Endothelial cell of umbilical vein (primary cell): ENCODE measurements around the gene SLCO3A1. TPM values are rescaled to one million over a fixed set of nuclear protein-coding genes. Genes with fewer than 3 reads are reported as not detected.

ENCODE experiments used
- BruUV-seq: library from RNA; stranded (reverse); fragments of 400-500 nt; replicated peaks from 2 replicates; lab custom pipeline; 2021; lab: Mats Ljungman, UMichigan
- CTCF ChIA-PET: fragments of 300-600, 350-600 bp; sonication (Branson Sonifier 250); formaldehyde crosslinking; loops from one replicate; lab custom pipeline; 2021; ENCODE audit warnings: antibody characterized with exemption, inconsistent platforms; lab: Charles Lee
- POLR2A ChIA-PET: fragments of 300-600, 350-600 bp; sonication (Branson Sonifier 250); formaldehyde crosslinking; loops from one replicate; lab custom pipeline; 2021; ENCODE audit warnings: antibody characterized with exemption, inconsistent platforms; lab: Charles Lee
- DNase-seq: peaks from one replicate; pipeline ENCODE4 v3.0.0-alpha.2; 2011; ENCODE audit warnings: low read depth, low spot score
- FAIRE-seq: peaks from 2 replicates; lab custom pipeline; 2011; peaks lifted over from hg19 to GRCh38; lab: Jason Lieb, UNC
- H2AFZ ChIP-seq: 2 replicates; pipeline ENCODE4 v1.6.0; 2012; ENCODE audit warnings: low read depth, low read length, control low read depth, inconsistent platforms
- H3K27ac ChIP-seq: 2 replicates; pipeline ENCODE4 v1.5.1; 2011; ENCODE audit warnings: low read depth, mild to moderate bottlenecking, control low read depth, low read length, moderate library complexity; ENCODE audit not compliant: insufficient read depth
- H3K27me3 ChIP-seq, 2 experiments: 2 replicates each; pipeline versions ENCODE4 v1.6.0 to v1.6.1; 2011; ENCODE audit warnings: low read length in 2 of 2, mixed read lengths in 1 of 2; ENCODE audit not compliant: control insufficient read depth in 2 of 2, insufficient read depth in 2 of 2
- H3K36me3 ChIP-seq, 2 experiments: 2 replicates in 1 of 2; 3 replicates in 1 of 2; pipeline ENCODE4 v1.5.1; 2011; ENCODE audit warnings: low read length in 2 of 2, mild to moderate bottlenecking in 1 of 2, moderate library complexity in 1 of 2; ENCODE audit not compliant: control insufficient read depth in 2 of 2, insufficient read depth in 2 of 2; ENCODE audit errors: extremely low read depth in 1 of 2
- H3K4me1 ChIP-seq: 3 replicates; pipeline ENCODE4 v1.5.1; 2011; ENCODE audit warnings: mild to moderate bottlenecking, low read length; ENCODE audit not compliant: control insufficient read depth, insufficient read depth; ENCODE audit errors: extremely low read depth
- H3K4me2 ChIP-seq: 2 replicates; pipeline ENCODE4 v1.6.1; 2011; ENCODE audit warnings: low read length, control low read depth, mixed read lengths; ENCODE audit not compliant: insufficient read depth
- H3K4me3 ChIP-seq, 3 experiments: fragments of 200-600 bp in 1 of 3; sonication (generic), shearing (Covaris generic) in 1 of 3; replicated peaks in 1 of 3; 2 replicates each; pipeline ENCODE4 v1.5.1; 2011 to 2016; ENCODE audit warnings: control low read depth in 3 of 3, low read length in 3 of 3, mild to moderate bottlenecking in 2 of 3, inconsistent platforms in 1 of 3, low read depth in 1 of 3, moderate library complexity in 1 of 3; ENCODE audit not compliant: insufficient read depth in 1 of 3
- H3K79me2 ChIP-seq: 2 replicates; pipeline ENCODE4 v1.6.0; 2012; ENCODE audit warnings: low read length, inconsistent platforms; ENCODE audit not compliant: control insufficient read depth, insufficient read depth
- H3K9ac ChIP-seq: replicated peaks from 2 replicates; pipeline ENCODE3; 2011; ENCODE audit warnings: low read length, control low read depth; ENCODE audit not compliant: insufficient read depth; ENCODE audit errors: extremely low read depth
- H3K9me1 ChIP-seq: replicated peaks from 3 replicates; pipeline ENCODE4 v1.6.0; 2011; ENCODE audit warnings: mild to moderate bottlenecking, low read length; ENCODE audit not compliant: control insufficient read depth, insufficient read depth; ENCODE audit errors: extremely low read depth
- H3K9me3 ChIP-seq: replicated peaks from 2 replicates; pipeline ENCODE4 v1.5.1; 2012; ENCODE audit warnings: low read length, inconsistent platforms; ENCODE audit not compliant: control insufficient read depth, insufficient read depth
- H4K20me1 ChIP-seq: replicated peaks from 2 replicates; pipeline ENCODE3; 2011; ENCODE audit warnings: mild to moderate bottlenecking, low read length; ENCODE audit not compliant: control insufficient read depth, insufficient read depth; ENCODE audit errors: extremely low read depth
- CTCF ChIP-seq, 2 donors: IDR thresholded peaks; 1 replicate in 1 of 2; 2 replicates in 1 of 2; pipeline ENCODE4 v1.5.1; 2011; ENCODE audit warnings: low read length in 2 of 2, mild to moderate bottlenecking in 2 of 2, moderate library complexity in 2 of 2, control low read depth in 1 of 2, inconsistent platforms in 1 of 2, low read depth in 1 of 2; ENCODE audit not compliant: insufficient read depth in 1 of 2; ENCODE audit errors: extremely low read depth in 1 of 2
- EZH2 ChIP-seq: IDR thresholded peaks from 2 replicates; pipeline ENCODE4 v1.6.1; 2012; ENCODE audit warnings: borderline replicate concordance, low read depth, mild to moderate bottlenecking, moderate library complexity, low read length, inconsistent platforms; ENCODE audit not compliant: severe bottlenecking
- FOS ChIP-seq: IDR thresholded peaks from 2 replicates; pipeline ENCODE4 v1.6.1; 2011; ENCODE audit warnings: mild to moderate bottlenecking, low read length, moderate library complexity, borderline replicate concordance; ENCODE audit not compliant: insufficient read depth
- GATA2 ChIP-seq: IDR thresholded peaks from 2 replicates; pipeline ENCODE4 v1.7.0; 2011; ENCODE audit warnings: low read depth, mild to moderate bottlenecking, moderate library complexity, mixed read lengths, low read length; ENCODE audit not compliant: insufficient read length, insufficient read depth
- JUN ChIP-seq: IDR thresholded peaks from 2 replicates; pipeline ENCODE4 v1.6.1; 2011; ENCODE audit warnings: borderline replicate concordance, low read depth; ENCODE audit not compliant: insufficient read length, insufficient read depth
- MAX ChIP-seq: IDR thresholded peaks from 2 replicates; pipeline ENCODE4 v1.6.1; 2011; ENCODE audit not compliant: insufficient read depth, insufficient read length
- MYC ChIP-seq: IDR thresholded peaks from one replicate; pipeline ENCODE4 v1.6.1; 2011; ENCODE audit warnings: mild to moderate bottlenecking, low read depth, low read length
- POLR2A ChIP-seq: IDR thresholded peaks from 2 replicates; pipeline ENCODE4 v1.6.1; 2012; ENCODE audit warnings: low read depth, mild to moderate bottlenecking, control low read depth, low read length
- POLR2AphosphoS5 ChIP-seq: IDR thresholded peaks from 2 replicates; pipeline ENCODE4 v1.6.1; 2012; ENCODE audit warnings: low read depth, mild to moderate bottlenecking, control low read depth, low read length, moderate library complexity; ENCODE audit not compliant: insufficient read depth
- dilution Hi-C: fragments of 300-500 bp; cut with MboI; formaldehyde crosslinking; loops from one replicate; pipeline ENCODE4 v1.15.0; 2019; ENCODE audit warnings: low sequenced_read_pairs; ENCODE audit not compliant: extremely low pct_ligation_motif_present
- intact Hi-C: fragments of 100-400 bp; cut with micrococcal nuclease; formaldehyde crosslinking; loops from one replicate; pipeline ENCODE4 v1.10.0; 2022
- polyA plus RNA-seq, 4 experiments: library from polyadenylated mRNA; depleted of rRNA in 3 of 4; stranded (reverse) in 3 of 4; unstranded in 1 of 4; fragments of >200 nt; gene quantifications; 2 replicates each; pipeline versions ENCODE4 v1.2.1 to v1.2.3, GENCODE V29; 2011 to 2012; ENCODE audit warnings: missing spikeins in 1 of 4
- total RNA-seq: library from RNA; stranded (reverse); gene quantifications from 2 replicates; pipeline ENCODE4 v1.2.3, GENCODE V29; 2021

The SLCO3A1 gene
- total and polyA plus RNA-seq, 2 donors (not counting 3 experiments of a cell fraction or from before 2014, with no cell fraction given) = 0.88 to 0.92 TPM

GRCh38 chr15:91924837-91925495 lies 71.5 kb downstream of the SLCO3A1 start:
- FAIRE-seq = no peak
- Histone ChIP-seq H3K9ac (no peak overlapping the region), H3K9me1 (no peaks in the 10 kb centered on the region), H4K20me1 (no peaks in the 10 kb centered on the region), H3K36me3 (no peaks in the 10 kb centered on the region), H3K79me2 (no peaks in the 10 kb centered on the region), H3K4me2 (no peak overlapping the region), H3K27me3 (no peaks in the 10 kb centered on the region), H3K27ac (no peak overlapping the region), H3K4me1 (no peaks in the 10 kb centered on the region), H3K4me3 (no peak overlapping the region), H2AFZ (no peak overlapping the region), H3K9me3 (peaks cover 4% of the 10 kb centered on the region)
- POLR2A ChIA-PET = no interaction called here
- no peak for DNase-seq
- no TSS peak for BruUV-seq
- dilution Hi-C loops = no loop called here
- intact Hi-C loops = no loop called here
- CTCF ChIA-PET = no interaction called here
- TF ChIP-seq POLR2AphosphoS5 (no peak), GATA2 (no peak), MAX (no peak)

- Histone ChIP-seq H4K20me1 (no peaks in the 10 kb centered on the region), H3K27me3 (no peaks in the 10 kb centered on the region), H2AFZ (no peak overlapping the region), H3K79me2 (no peaks in the 10 kb centered on the region), H3K4me1 (no peaks in the 10 kb centered on the region), H3K9me1 (no peaks in the 10 kb centered on the region), H3K9me3 (no peaks in the 10 kb centered on the region), H3K9ac (no peak overlapping the region), H3K4me3 (no peak overlapping the region), H3K4me2 (no peak overlapping the region), H3K36me3 (no peaks in the 10 kb centered on the region), H3K27ac (no peak overlapping the region)
- intact Hi-C loops = no loop called here
- no peak for TF ChIP-seq GATA2
- no peak for TF ChIP-seq POLR2A
- no peak for TF ChIP-seq MAX
- TF ChIP-seq FOS = no peak
- no peak for TF ChIP-seq JUN
- TF ChIP-seq POLR2AphosphoS5 = no peak
- TF ChIP-seq CTCF (IDR thresholded peaks at IDR 0.05; ENCODE audit: extremely low read depth in 1 of 2, insufficient read depth in 1 of 2, low read depth in 1 of 2, low read length in 2 of 2) = no peak
- no peak for TF ChIP-seq MYC
- TF ChIP-seq EZH2 = no peak
- dilution Hi-C loops = no loop called here
- BruUV-seq = no TSS peak
- ChIA-PET POLR2A (no interaction called here), CTCF (no interaction called here)
- no peak for DNase-seq
- no peak for FAIRE-seq
Measured at GRCh38 chr15:91925794-91926193, 72.3 kb downstream of the SLCO3A1 start.
